ENCODE results near the gene SCN10A.

The SCN10A gene

DNA sequence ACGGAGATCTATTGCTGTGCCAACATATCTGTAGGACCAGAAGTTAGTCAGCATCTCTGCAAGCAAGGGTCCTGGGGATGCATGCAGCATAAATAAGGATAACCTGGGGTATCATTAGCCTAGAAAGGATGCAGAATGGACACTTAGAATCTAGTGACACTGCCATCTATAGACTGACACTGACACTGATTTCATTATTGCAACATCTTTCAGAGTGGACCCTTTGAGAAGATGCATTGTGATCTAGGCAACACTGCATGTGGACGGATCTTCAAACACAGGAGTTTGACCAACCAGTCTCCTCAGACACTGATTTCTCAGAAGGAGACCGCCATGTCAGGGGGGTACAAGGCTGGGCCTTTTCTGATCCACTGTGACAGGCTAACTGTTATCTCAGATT lies 52.4 kb downstream of the SCN10A start:
- no peak for DNase-seq

DNA sequence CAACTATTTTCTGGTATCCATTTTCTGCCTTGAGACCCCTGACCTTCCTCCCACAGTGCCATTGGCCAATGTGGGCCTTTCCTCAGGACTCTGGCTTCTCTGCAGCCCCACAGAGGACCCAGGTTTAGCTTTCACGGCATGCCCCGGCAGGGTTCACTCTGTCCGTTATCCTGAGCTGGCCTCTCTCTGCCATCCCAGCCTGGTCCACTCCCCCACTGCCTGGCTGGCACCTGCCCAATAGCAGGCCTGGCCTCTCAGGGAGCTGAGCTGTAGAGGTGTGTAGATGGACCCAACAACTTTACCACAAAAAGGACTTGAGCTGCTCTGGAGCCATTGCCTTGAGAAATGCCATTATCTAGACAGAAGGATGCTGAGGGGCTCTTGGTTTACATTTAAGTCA lies 57.5 kb downstream of the SCN10A start:
- no peak for DNase-seq

DNA sequence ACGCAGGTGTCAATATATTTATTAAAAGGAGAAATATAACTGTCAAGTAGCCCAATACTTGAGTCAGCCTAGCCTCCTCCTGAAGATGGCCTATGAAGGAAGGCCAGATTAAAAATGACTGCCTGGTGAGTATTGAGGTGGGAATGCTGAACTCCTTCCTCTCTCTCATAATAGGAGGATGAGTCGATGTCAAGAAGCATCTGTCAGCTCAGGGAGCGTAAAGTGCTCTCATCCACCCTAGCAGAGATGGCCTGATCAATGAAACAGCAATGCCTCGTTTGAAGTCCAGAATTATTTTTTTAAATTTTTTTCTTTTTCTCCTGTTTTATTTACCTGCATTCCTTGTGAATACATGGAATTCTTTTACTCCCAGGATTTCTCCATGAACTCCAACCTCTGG lies 58.3 kb downstream of the SCN10A start:
- DNase-seq: no peak

DNA sequence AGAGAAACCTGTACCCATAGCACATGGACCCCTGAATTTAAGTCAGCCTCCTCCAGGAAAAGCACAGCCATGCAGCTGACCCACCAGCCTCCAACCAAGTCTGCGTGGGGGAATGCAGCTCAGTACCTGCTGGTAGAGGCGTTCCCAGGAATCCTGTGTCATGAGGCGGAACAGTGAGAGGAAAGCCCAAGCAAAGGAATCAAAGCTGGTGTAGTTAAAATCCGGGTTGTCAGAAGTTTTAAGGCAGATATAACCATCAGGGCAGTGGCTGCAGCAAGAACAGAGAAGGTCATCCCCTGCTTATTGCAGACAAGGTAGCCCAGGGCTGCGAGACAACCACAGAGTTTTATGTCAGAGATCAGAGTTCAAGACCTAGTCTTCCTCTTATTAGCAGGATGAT lies 59.1 kb downstream of the SCN10A start:
- DNase-seq: no peak

DNA sequence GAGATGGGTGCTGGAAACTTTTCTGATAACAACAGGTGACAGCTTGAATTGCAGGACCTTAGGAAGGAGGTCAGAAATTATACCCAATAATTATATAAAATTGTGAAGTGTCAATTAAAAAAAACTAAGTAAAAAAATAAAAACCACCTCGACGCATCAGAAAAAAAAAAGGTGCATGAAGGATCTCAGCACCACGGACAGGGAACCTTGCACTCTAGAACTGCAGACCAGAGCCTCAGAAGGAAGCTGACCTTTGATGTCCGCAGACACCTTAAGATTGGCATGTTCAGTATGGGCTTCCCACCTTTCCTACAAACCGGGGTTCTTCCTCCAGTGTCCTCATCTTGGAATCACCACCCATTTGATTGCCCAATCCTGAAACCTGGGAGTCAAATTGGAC lies 60.9 kb downstream of the SCN10A start:
- DNase-seq: no peak

DNA sequence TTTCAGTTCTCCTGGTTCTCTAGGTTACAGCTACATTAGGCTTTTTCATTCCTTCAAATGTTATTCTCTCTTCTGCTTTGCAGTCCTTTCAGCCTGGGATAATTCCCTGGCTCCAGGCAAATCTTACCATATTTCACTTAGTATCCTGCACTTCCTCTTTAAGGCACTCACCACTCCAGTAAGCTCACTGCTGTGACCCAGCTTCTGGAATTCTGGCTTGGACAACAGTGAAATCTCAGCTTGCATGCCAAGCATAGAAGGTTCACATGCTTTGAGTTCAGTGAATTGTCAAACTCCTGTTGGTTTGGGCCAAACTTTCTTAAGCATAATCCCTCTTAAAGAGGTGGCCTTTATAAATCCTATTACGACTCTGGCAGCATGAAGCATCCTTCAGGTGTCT lies 69.4 kb downstream of the SCN10A start:
- no peak for DNase-seq

DNA sequence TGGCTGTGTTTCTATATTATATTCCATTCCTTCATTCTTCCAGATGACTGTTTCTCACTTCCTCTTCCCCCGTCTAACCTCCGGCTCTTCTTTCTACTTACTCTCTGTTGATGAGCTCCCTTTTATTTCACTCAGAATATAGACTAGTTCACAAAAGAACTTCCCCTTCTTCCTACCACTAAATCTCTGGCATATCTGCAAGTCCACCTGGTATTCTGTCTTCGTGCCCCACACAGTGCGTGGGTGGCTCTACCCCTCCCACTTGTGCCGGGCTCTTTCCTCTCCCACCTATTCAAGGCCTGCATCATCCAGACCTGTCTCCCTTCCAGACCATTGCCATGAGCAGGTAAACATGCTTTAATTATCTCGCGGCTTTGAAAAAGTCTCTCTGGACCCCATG lies 73.0 kb downstream of the SCN10A start:
- no peak for DNase-seq

DNA sequence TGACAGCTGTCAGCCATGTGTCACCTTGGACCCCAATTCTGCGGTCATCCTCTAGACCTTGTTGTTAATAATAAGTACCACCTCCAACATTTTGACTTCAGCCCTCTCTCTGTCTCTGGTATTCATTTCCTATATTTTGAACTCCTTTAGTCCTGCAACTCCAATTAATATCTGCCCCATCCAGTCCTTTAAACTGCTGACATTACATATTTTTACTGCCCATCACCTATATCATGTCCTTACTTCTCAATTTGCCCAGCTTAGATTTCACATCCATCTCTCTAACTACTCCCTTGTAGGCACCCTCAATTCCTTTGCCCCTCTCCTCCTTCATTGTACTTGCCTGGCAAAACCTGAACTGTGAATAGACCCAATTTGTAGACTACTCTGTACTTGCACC lies 73.5 kb downstream of the SCN10A start:
- no peak for DNase-seq

DNA sequence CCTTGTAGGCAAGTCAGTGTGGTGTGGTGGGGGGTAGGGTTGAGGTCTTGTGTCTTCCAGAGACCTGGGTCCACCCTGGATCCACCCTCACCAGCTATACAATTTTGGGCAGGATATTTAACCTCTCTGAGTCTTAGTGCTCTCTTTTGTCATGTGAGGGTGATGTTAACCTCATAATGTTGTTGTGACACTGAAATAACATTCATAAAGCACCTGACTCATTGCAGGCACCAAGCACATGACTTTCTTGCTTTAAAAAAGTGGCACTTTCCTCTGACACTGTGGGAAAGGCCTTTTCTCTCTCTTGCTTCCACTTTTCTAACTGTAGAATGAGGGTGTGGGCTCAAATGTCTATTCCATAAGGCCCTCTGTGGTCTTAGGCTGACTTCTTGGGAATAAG lies 75.5 kb downstream of the SCN10A start:
- no peak for DNase-seq

DNA sequence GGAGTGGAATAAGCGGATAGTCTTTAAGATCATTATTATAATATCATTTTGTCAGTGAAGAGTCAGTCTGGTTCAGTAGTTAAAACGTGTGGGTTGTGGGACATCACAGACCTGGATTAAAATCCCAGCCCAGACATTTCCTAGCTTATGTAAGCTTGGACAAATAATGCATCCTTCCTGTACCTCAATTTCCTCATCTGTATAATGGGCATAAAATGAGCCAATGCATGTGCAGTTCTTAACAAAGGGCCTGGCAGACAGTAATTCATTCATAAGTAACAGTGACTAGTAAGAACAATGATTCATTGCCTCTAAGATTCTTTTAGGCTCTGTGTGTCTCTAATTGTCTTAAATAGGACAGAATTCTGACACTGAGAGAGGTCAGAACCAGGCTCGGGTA lies 76.1 kb downstream of the SCN10A start:
- DNase-seq: no peak

DNA sequence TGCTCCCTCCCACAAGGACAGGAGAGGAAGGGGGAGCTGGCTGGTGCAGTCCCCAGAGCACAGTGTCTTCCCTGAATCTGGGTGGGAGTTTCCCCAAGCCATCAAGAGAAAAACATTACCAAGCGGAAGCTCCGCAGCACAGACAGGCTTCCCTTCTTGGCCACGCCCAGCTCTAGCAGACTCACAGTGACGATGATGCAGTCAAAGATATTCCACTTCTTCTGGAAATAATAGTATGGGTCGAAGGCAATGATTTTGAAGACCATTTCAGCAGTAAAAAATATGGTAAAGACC lies 76.7 kb downstream of the SCN10A start:
- no peak for DNase-seq

DNA sequence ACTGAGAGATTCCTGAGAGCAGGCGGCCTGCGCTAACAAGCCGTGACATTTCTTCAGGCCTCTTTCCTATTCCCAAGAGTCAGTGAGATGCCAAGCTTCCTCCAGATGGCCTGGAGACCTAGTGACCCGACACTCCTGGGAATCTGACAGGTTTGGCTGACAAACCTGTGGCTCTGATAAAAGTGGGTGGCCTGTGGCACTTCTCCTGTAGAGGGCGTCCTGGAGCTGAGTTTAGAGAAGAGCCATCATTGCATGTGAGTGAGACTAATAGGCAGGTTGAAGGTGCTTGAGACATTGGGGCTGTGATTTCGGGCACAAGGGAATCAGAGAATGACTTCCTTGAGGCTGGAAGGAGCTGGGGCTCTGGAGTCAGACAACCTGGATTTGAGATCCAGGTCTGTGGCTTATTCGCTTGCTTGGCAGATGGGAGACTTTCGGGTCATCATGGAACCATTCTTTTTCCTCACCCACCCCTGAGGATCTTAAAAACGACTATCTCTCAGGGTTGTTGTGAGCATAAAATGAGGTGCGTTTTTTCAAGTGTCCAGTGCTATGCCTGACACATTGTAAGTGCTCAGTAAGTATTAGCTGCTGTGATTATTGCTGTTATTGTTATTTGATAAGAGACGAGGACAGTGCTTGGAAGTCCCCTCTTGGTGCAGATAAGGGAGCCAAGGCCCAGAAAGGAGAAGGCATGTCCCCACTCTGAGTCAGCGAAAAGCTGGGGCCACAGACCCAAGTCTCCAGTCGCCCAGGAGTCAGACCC lies 77.2 kb downstream of the SCN10A start:
- no peak for DNase-seq

DNA sequence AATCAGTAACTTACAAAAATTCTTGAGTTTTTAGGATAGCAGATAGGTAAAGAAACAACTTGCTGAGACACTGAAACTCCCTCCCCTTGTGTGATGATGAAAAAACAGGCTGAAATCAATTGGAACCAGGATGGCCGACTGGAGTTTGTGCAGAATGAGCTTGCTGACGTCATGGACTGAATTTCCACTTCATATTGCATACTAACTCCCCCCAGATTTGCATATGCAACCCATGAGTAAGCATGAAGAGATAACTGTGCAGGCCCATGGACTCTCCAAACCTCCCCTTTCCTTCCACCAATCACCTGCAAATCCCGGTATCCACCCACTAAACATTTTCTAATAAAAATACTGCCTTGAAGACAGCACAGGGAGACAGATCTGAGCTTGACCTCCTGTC lies 84.5 kb downstream of the SCN10A start:
- DNase-seq: no peak

DNA sequence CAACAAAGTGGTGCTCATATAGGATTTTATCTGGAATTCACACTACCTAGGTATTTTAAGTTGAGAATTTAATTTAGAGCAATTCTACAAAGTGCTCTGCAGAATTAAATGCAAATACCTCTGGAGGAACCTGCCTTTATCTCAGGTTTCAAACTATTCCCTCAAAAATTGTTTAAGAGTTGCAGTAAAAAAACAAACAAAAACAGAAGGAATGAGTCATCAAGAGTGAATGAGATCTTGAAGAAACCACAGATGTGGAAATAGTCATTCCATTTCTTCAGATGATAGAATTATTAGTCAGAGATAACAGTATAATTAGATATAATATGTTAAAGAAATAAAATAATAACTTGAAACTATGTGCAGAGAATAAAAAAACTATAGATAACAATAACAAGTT lies 85.7 kb downstream of the SCN10A start:
- no peak for DNase-seq

DNA sequence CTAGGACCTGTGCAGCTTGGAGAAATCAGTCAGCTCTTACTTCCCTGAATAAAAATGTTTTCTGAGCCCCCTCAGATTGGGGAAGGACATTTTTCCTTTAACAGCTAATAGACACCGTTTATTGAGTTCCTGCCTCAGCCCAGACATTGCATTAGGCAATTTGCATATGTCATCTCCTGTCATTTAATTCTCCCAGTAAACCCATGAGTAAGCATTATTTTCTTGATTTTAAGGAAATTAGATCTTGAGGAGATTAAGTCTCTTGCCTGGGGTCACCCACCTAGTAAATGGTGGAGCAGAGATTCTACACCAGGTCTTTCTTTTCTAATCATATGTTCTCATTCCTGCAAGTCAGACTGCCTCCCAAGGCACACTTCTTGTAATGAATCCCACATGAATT lies 88.0 kb downstream of the SCN10A start:
- no peak for DNase-seq

DNA sequence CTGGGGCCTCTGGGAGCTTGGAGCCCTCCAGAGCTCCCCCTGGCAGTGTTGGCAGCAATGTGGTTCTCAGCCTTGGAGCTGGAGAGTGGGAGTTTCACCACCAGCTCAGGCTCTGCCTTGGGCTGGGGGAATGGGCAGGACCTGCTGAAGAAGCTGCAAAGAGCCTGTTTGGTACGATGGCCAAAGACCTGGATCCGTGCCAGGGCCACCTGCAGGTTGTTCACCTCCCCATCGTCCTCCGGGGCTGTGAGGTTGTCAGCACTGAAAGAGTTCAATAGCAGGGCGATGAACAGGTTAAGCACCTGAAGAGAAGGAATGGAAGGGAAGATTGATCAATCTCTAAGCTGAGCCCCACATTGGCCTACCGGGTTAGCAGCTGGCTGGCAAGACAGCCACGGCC lies 89.3 kb downstream of the SCN10A start:
- no peak for DNase-seq

DNA sequence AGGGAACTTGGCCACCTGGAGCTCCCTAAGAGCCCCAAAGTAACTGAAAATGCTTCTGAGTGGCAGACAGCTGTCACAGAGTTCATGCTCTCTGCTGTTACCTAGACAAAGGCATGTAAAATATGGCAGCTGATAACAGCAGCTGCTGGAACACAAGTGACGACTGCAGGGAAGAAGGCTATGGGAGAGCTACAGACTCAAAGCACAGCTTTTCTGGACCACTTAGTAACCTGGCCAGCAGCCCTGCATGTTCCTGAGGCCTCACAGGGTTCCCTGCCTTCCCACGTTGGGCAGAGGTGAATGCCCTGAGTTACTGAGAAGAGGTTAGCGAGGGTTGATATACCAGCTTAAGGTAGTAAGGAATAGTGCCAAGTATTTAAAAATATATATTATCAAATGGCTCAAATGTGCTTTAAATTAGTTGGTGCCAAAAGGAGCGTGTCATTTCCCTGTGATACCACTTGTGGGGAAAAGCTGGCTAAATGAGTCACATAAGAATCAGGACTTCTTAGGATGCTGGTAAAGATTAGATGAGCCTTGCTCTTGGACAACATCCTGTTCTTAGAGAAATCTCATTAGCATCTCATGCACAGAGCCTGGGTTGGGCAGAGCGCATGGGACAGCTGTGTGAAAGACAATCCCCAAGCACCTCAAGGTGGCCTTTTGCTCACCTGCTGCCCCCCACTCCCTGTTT lies 90.1 kb downstream of the SCN10A start:
- no peak for DNase-seq

DNA sequence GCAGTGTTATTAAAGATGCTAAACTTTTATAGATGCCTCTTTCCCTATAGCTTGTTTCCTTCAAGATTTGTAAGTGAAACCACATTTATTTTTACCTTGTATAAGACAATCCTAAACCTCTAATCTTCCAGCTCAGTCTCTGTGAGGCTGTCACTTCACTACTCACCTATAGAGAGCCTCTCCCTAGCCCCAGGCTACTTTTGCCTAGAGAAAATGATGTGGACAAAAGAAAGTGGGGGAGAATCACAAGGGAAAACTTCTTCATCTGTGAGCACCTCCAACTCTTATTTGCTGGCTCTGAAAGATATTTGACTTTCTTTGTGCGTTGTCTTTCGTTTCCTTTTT lies 91.7 kb downstream of the SCN10A start:
- no peak for DNase-seq

DNA sequence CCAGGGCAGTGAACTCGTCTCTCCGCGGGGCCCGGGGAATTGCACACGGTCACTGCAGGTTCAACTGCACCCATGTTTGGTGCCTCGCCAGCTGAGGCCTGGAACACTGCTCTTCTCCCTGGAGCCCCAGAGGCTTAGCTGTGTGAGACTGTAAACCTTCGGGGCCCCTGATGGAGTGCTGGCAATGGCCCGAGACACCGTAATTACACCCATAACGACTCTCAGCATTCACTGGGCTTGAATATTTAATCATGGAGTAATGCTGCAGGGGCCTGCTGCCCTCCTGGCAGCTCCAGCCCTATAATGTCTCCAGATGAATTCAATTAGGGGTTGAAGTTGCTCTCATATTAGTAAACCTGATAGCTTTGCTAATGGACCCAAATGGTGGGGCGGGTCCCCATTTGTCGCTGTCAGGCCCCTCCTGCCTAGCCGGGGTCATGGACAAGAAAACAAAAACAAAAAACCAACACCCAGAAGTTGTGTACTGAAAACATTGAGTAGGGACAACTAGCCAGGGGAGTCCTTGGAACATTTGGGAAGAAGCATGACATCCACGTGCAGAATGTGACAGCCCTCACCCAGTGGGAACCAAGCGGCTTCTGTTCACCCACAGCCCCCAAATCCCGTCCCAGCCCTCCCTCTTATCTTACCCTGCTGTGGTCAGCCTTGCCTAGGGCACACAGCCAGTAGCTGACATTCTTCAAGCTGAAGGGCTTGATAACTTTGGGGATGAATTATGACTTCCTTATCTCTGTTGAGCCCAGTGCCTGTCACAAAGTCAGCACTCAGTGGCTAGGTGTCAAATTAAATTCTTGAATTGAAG lies 92.2 kb downstream of the SCN10A start:
- DNase-seq: peak; percentile 5 to 15

DNA sequence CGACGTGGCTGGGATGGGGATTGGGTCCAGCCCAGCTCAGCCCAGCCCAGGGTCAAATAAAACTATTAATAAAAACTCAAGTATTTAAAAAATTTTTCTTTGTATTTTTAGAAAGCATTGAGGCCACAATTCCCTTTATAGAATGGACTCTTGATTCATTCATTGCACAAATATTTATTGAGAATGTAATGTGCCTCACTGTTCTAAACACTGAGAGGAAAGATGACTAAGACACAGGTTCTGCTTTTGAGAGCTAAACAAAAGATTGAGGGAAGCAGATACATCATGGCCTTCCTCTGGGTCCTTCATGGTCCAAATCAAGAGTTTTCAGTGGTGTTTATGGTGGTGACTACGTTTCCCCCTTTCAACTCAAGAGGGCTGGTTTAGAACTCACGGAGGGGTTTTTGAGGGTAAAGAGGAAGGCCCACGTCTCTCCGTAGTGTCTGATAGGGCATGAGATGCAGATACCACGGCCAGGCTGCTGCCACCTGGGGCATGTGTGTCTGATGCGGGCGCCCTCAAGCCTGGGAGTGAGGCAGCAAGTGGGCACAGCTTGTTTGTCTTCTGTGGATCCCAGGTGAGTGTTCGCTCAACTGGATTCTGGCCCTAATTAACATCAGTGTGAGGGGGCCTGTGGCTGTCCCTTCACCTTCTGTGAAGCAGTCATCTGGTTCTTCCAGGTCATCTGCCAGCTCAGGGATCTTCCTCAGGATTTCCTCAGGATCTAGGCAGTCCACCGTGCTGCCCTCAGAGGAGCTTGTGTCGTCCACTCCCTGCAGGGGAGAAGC lies 93.0 kb downstream of the SCN10A start:
- no peak for DNase-seq

DNA sequence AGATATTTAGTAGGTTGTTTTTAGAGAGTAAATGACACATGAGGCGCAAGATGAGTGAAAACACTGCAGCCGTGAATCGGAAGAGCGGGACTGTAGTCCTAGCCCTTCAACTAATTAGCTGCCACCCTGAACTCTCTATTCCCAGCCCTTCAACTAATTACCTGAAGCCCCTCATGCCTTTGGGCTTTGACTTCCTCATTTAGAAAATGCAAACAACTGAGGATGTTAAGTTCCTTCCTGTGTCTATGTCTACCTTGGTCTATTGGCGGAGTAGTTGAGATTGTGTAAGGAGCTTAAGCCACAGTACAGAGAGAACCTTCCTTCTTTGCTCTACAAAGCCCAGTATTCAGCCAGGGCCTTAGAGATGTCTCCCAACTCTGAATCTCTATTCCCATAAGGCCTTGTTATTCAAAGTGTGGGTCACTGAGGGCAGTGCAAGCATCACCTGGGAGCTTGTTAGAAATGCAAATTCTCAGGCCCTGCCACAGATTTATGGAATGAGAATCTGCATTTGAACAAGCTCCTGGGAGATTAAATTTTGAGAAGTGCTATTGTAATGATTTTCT lies 94.7 kb downstream of the SCN10A start:
- no peak for DNase-seq

DNA sequence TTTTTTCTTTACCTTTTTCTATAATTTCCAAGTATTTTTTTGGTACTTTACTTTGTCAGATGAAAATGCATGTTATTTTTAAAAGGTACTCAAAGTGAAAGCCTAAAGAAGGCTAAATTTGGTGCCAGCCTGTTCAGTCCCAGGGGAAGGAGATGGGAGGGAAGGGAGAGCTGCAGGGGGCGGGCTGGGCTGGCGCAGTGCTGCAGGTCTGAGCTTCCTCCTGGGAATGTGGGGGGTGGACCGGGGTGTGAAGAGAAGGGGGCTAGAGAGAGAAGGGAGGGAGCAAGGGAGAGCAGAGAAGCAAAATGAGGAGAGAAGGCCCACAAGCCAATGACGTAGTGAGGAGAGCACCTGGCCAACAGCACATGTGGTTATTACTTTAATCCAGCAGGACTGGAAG lies 95.6 kb downstream of the SCN10A start:
- DNase-seq: no peak

Measured in NCI-H187 (cell line).